Measurements from ENCODE around the gene NOCT.
"Not testable (repeated sequence)": the region's sequence is repeated elsewhere in the genome, so short reads cannot be mapped to it uniquely, and the experiment has no call there.

Gene NOCT

DNA sequence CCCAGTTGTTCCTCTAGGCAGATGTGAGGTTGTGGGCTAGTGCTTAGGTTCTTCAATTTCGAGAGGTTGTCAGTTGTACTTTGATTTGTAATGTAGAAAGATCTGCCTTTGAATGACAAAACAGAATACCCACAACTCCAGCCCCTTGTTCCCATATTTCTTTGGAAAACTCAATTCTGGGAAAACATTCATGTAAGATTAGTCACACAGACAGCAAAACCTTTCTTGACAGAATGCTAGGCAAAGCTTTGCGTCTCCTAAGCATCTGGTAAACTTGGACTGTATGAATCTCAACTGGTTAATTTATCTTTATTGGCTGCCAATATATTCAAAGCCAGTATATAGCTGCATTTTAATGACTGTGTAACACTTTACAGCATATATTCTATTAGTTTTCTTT is 34.9 kb downstream of the NOCT start:
- DNase-seq (ENCODE audit: low read depth), result no peak

DNA sequence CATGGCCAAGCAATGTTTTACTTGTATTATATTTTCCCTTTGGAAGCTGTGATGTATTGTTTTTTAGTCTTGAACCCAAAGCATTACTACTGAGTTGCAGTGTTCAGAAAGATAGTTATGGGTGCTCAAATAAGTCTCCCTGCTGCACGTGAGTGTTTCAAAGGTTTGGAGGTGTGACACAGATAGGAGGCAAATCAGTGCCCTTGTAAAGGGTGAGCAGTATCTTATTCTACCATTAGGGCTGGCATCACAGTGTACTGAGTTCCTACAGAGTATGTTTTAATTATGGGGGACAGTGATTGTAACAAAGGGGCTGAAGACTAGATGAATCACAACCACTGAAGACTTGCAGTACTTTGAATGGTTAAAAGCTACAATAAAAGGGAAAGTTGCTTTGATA is 38.3 kb downstream of the NOCT start:
- DNase-seq (ENCODE audit: low read depth), result no peak

GRCh38 chr4:139054791-139055505 is 39.4 kb downstream of the NOCT start:
- no peak for DNase-seq (ENCODE audit: low read depth)

DNA sequence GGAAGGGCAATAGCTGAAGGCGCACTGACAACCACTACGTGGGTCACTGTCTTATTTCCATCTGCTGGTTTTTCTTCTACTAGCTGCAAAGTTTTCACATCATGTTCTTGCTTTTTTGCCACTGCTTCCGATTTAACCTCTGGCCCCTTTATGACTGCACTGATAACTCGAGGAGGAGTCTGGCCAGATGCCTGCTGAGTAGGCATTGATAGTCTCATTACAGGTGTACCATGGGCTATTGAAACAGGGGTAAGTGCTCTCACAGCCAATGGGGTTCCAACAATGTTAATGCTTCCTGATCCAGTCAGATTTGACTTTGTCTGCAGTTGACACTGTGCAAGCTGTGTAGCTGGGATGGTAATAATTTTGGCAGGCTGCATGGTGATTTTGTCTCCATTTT is 43.4 kb downstream of the NOCT start:
- not testable (repeated sequence) for DNase-seq (ENCODE audit: low read depth)

- DNase-seq (ENCODE audit: low read depth), result no peak
Observed at GRCh38 chr4:139060591-139060990, 45.0 kb downstream of the NOCT start.

- no peak for DNase-seq (ENCODE audit: low read depth)
Observed at GRCh38 chr4:139076016-139076744, 60.6 kb downstream of the NOCT start.

DNA sequence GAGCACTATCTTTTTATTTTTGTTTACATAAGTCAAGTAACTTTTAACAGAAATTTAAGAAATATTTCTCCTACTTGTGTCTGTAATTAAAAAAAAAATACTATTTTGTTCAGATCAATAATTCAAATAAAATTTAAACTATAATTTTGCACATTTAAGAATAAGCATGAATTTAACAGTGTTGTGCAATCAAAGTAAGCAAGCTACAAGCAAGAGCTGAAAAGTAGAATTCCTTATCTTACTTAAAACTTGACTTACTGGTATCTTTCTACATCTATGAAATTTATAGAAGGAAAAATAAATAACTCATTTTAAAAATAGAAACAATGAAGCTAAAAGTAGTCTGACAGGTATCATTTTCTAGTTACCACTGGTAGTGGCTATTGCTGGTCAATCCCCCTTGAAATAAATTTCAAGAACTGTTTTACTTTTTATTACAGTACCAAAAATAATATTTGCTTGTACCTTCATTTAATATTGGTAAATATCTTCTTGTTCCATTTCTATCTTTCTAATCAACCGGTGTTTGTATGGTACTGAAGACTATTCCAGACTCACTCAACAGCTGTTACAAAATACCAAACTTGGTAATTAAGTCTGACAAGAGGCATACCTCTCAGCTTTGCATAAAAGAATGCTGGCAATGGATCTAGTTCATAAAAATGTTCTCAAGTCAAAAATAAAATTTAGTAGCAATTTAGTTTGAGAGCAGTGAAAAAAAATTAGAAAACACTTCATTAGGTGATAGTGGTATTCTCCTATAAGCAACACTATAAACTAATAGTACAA is 62.2 kb downstream of the NOCT start:
- no peak for DNase-seq (ENCODE audit: low read depth)

- no peak for DNase-seq (ENCODE audit: low read depth)
Observed at GRCh38 chr4:139078926-139079325, 63.3 kb downstream of the NOCT start.

GRCh38 chr4:139082750-139083606 is 67.4 kb downstream of the NOCT start:
- DNase-seq (ENCODE audit: low read depth), result peak; percentile 77

DNA sequence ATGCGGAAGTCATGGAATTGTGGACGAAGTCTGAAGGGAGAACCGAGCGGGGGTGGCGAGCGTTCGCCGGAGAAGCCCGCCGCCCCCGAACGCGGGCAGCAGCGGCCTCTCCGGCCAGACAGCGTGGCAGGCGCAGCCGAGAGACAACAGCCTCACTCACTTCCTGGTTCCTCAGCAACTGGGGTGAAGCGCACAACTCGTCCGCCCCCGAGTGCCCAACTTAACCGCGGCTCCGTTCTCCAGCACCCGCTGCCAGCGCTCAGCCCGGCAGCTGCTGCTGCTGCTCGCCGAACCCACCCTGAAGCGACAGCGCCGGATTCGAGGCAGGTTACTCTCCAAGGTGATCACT is 68.0 kb downstream of the NOCT start:
- no peak for DNase-seq (ENCODE audit: low read depth)

- DNase-seq (ENCODE audit: low read depth), result peak; percentile 41
Observed at GRCh38 chr4:139083956-139084803, 68.6 kb downstream of the NOCT start.

DNA sequence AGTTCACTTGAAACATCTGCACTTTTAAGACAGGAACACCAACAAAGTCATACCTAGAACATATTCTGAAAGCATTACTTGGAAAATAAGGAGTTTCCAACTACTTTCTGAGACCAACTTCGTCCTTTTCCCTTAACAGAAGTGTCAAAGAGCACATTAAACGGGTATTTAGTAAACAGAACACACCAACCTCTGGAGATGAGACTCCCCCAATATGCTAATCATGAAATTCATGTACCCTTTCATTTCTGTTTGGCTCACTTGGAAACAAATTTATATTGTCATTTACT is 69.2 kb downstream of the NOCT start:
- no peak for DNase-seq (ENCODE audit: low read depth)

DNA sequence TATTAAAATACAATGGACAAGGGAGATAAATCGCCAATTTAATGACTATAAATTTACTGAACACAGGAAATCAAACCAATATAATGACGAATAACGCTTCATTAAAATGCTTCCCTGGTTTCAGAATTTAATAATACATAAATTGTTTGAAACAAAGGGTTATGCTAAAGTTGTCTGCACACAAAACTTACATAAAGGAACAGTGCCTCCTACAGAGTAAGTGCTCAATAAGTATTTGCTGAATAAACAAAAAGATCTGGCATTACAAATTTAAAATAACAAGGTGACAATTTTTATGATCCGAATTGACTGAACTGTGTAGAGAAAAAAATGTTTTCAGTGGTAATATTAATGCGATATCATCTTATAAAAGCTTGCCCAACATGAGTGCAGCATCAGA is 69.6 kb downstream of the NOCT start:
- DNase-seq (ENCODE audit: low read depth), result no peak

DNA sequence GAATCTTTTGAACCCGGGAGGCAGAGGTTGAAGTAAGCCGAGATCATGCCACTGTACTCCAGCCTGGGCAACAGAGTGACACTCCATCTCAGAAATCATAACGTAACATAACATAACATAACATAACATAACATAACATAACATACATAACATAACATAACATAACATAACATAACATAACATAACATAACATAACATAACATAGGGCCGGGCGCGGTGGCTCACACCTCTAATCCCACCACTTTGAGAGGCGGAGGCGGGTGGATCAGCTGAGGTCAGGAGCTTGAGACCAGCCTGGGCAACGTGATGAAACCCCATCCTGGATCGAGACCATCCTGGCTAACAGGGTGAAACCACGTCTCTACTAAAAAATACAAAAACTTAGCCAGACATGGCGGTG is 76.7 kb downstream of the NOCT start:
- no peak for DNase-seq (ENCODE audit: low read depth)

All from stimulated activated CD8-positive, alpha-beta memory T cell treated with anti-CD3 and anti-CD28 coated beads, Interleukin-15, amount 100 ng/mL, for 1 hour (primary cell).